Esophagus muscularis mucosa (tissue), 3 donors: Measurements from ENCODE around the gene CX3CL1.

Source experiments
- POLR2A ChIP-seq: fragments of 450-650 bp; IDR thresholded peaks from one replicate; pipeline ENCODE4 v1.6.1; 2017; ENCODE audit warnings: antibody characterized with exemption, moderate library complexity, mild to moderate bottlenecking, low read depth
- TF ChIP-seq, protein P1 (sequence below), 3 experiments: fragments of 200-600 bp in 2 of 3; fragments of 450-650 bp in 1 of 3; sonication (generic) in 2 of 3; IDR thresholded peaks; one replicate each; pipeline ENCODE4 v1.5.1; 2017 to 2019; ENCODE audit warnings: antibody characterized with exemption in 3 of 3, mild to moderate bottlenecking in 2 of 3, moderate library complexity in 1 of 3

GRCh38 chr16:57345021-57345420 lies 27.3 kb upstream of the CX3CL1 start:
- TF ChIP-seq POLR2A = no peak
- TF ChIP-seq, protein P1, sequence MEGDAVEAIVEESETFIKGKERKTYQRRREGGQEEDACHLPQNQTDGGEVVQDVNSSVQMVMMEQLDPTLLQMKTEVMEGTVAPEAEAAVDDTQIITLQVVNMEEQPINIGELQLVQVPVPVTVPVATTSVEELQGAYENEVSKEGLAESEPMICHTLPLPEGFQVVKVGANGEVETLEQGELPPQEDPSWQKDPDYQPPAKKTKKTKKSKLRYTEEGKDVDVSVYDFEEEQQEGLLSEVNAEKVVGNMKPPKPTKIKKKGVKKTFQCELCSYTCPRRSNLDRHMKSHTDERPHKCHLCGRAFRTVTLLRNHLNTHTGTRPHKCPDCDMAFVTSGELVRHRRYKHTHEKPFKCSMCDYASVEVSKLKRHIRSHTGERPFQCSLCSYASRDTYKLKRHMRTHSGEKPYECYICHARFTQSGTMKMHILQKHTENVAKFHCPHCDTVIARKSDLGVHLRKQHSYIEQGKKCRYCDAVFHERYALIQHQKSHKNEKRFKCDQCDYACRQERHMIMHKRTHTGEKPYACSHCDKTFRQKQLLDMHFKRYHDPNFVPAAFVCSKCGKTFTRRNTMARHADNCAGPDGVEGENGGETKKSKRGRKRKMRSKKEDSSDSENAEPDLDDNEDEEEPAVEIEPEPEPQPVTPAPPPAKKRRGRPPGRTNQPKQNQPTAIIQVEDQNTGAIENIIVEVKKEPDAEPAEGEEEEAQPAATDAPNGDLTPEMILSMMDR (IDR thresholded peaks at IDR 0.05) = no peak
